ENCODE results near the gene ITM2C.

Gene ITM2C

DNA sequence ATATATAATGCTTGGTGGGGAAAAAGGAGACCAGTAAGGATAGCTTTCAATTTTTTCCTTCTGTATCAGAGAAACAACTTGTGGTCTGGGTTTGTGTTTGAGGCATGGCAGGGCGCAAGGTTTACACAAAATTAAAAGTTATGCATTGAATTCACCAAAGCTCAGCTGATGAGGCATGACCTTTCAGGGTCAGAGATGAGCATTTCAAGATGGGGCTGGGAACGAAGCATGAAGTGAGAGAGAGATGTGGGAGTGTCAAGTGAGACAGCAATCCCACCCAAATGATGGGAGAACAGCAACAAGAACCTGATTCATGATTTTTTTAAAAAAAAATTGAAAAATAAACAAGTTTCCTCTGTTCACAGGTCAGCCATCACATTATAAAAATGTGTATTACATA, 55.4 kb downstream of the ITM2C start:
- Histone ChIP-seq H3K9me3 (ENCODE audit: control insufficient read depth, low read length) (no peaks in the 10 kb centered on the region), H3K27ac (ENCODE audit: low read depth, low read length, severe bottlenecking) (no peak overlapping the region), H3K4me1 (ENCODE audit: control insufficient read depth, insufficient read depth, low read length, poor library complexity, severe bottlenecking) (peaks cover 6% of the 10 kb centered on the region), H3K36me3 (ENCODE audit: control insufficient read depth, insufficient read depth, low read length) (no peaks in the 10 kb centered on the region), H3K4me3 (ENCODE audit: extremely low read depth, insufficient read depth, low read length, poor library complexity, severe bottlenecking) (no peak overlapping the region)
- 83% methylated on average over 1 of the region's 2 CpGs; no CpG with 5 or more reads in 1 of the 2 experiments for WGBS, 2 experiments (ENCODE audit: insufficient coverage in 2 of 2)

DNA sequence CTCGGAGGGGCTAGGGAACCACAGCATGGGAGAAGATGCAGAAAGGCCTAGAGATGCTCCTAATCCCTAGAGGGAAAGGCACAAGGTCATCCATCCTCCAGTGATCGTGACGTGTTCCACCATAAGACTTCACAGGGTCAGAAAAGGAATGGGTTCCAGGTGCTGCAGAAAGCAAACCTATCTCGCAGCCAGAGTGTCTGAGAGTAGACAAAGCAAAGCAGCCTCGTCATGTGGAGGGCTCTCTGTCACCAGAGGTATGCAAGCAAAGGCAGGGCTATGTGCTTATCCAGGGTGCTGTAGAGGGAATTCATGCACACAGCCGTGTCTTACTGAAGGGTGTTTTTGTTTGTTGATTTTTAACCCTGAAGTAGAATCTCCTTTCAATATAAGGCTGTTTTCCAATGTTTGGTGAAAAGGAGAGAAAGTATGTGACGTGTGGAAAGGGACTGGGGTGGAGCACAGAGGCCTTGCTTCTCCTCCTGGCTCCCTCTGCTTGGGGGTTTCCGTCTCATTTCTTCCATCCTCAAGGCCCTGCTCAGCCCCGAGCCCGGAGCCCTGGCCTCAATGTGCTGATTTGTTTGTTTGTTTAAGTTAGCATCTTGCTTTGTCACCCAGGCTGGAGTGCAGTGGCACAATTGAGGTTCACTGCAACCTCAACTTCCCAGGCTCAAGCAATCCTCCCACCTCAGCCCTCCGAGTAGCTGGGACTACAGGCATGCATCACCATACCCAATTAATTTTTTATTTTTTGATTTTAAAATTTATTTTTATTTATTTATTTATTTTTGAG, 57.3 kb downstream of the ITM2C start:
- 84 to 93% methylated on average over 5 of the region's 11 CpGs for WGBS, 2 experiments (ENCODE audit: insufficient coverage in 2 of 2)
- Histone ChIP-seq H3K9me3 (ENCODE audit: control insufficient read depth, low read length) (no peaks in the 10 kb centered on the region), H3K4me1 (ENCODE audit: control insufficient read depth, insufficient read depth, low read length, poor library complexity, severe bottlenecking) (peaks cover 6% of the 10 kb centered on the region), H3K4me3 (ENCODE audit: extremely low read depth, insufficient read depth, low read length, poor library complexity, severe bottlenecking) (no peak overlapping the region), H3K27ac (ENCODE audit: low read depth, low read length, severe bottlenecking) (no peak overlapping the region), H3K36me3 (ENCODE audit: control insufficient read depth, insufficient read depth, low read length) (no peaks in the 10 kb centered on the region)

DNA sequence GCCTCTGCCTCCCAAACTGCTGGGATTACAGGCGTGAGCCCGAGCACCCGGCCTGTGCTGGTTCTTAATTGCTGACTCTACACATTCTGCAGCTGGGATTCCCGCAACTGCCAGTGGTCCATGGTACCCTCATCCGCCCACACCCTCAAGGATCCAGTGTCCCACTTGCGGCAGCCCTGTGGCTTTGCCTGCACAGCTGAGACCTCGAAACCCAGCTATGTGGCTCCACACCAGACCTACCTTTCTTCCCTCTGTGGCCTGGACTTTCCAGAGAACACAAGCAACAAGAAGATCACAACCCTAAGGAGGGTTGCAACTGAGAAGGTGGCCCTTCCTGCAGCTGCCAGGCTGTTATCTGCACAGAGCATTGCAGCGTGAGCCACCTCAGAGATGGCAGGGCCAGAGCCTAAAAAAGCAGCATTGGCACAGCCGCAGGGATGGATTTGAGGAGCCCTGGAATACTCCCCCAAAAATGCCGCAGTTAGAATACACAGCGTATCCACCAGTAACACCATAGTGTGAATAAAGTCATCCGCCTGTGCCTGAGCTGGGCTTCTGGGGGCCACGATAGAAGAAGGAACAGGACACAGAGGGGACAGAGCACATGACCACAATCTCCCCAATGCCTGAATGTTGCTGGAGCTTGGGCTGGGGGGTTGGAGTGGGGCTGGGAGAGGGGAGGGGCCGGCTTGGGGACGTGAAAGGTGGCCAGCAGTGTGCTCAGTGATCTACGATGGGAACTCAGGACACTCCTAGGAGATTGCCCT, 58.4 kb downstream of the ITM2C start:
- Histone ChIP-seq H3K36me3 (ENCODE audit: control insufficient read depth, insufficient read depth, low read length) (no peaks in the 10 kb centered on the region), H3K9me3 (ENCODE audit: control insufficient read depth, low read length) (no peaks in the 10 kb centered on the region), H3K4me1 (ENCODE audit: control insufficient read depth, insufficient read depth, low read length, poor library complexity, severe bottlenecking) (peaks cover 6% of the 10 kb centered on the region), H3K27ac (ENCODE audit: low read depth, low read length, severe bottlenecking) (no peak overlapping the region), H3K4me3 (ENCODE audit: extremely low read depth, insufficient read depth, low read length, poor library complexity, severe bottlenecking) (no peak overlapping the region)
- 95 to 99% methylated on average over 10 to 12 of the region's 16 CpGs for WGBS, 2 experiments (ENCODE audit: insufficient coverage in 2 of 2)

DNA sequence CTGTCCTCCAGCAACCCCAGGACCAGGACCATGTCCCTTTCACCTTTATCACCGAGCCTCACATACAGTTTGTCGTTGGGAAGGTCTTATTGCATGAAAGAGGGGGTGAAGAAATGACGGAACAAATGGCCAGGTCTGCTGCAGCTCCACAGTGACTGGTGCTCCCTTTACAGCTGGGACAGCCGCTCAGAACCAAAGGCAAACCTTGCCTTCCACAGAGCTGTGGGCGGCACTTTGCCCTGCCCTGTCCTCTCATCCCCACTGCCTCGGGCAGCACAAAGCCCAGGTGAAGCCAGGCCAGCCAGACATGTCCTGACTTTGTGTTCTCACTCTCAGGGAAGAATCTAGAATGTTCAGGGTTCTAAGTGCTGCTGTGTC, 59.3 kb downstream of the ITM2C start:
- no peak overlapping the region for H3K4me3 ChIP-seq (ENCODE audit: extremely low read depth, insufficient read depth, low read length, poor library complexity, severe bottlenecking)
- no peaks in the 10 kb centered on the region for H3K36me3 ChIP-seq (ENCODE audit: control insufficient read depth, insufficient read depth, low read length)
- H3K4me1 ChIP-seq (ENCODE audit: control insufficient read depth, insufficient read depth, low read length, poor library complexity, severe bottlenecking), result peaks cover 6% of the 10 kb centered on the region
- no peak overlapping the region for H3K27ac ChIP-seq (ENCODE audit: low read depth, low read length, severe bottlenecking)
- H3K9me3 ChIP-seq (ENCODE audit: control insufficient read depth, low read length), result no peaks in the 10 kb centered on the region
- WGBS, 2 experiments (ENCODE audit: insufficient coverage in 2 of 2), result 93 to 96% methylated on average over 4 to 5 of the region's 6 CpGs

- no peak within 1 kb of the TSS for H3K27ac ChIP-seq (ENCODE audit: low read depth, low read length, severe bottlenecking)
- H3K9me3 ChIP-seq (ENCODE audit: control insufficient read depth, low read length), result no peaks in the 10 kb centered on the region
- H3K4me1 ChIP-seq (ENCODE audit: control insufficient read depth, insufficient read depth, low read length, poor library complexity, severe bottlenecking), result peaks cover 6% of the 10 kb centered on the region
- 83 to 91% methylated on average over 18 to 25 of the region's 26 CpGs for WGBS, 2 experiments (ENCODE audit: insufficient coverage in 2 of 2)
- no peaks in the 10 kb centered on the region for H3K36me3 ChIP-seq (ENCODE audit: control insufficient read depth, insufficient read depth, low read length)
- H3K4me3 ChIP-seq (ENCODE audit: extremely low read depth, insufficient read depth, low read length, poor library complexity, severe bottlenecking), result no peak within 1 kb of the TSS
These were observed 60.0 kb downstream of the ITM2C start, which contains the start of gene GPR55 for GRCh38 chr2:230924470-230925341. Gene GPR55, minus strand, starts transcription at chr2:230925242. Its CDS starts 14,280 bp downstream, at chr2:230910962.

- no peaks in the 10 kb centered on the region for H3K36me3 ChIP-seq (ENCODE audit: control insufficient read depth, insufficient read depth, low read length)
- no peak overlapping the region for H3K4me3 ChIP-seq (ENCODE audit: extremely low read depth, insufficient read depth, low read length, poor library complexity, severe bottlenecking)
- peaks cover 6% of the 10 kb centered on the region for H3K4me1 ChIP-seq (ENCODE audit: control insufficient read depth, insufficient read depth, low read length, poor library complexity, severe bottlenecking)
- H3K27ac ChIP-seq (ENCODE audit: low read depth, low read length, severe bottlenecking), result no peak overlapping the region
- WGBS, 2 experiments (ENCODE audit: insufficient coverage in 2 of 2), result 88 to 96% methylated on average over 4 to 7 of the region's 9 CpGs
- H3K9me3 ChIP-seq (ENCODE audit: control insufficient read depth, low read length), result no peaks in the 10 kb centered on the region
These were observed 60.7 kb downstream of the ITM2C start for GRCh38 chr2:230925443-230925878.

DNA sequence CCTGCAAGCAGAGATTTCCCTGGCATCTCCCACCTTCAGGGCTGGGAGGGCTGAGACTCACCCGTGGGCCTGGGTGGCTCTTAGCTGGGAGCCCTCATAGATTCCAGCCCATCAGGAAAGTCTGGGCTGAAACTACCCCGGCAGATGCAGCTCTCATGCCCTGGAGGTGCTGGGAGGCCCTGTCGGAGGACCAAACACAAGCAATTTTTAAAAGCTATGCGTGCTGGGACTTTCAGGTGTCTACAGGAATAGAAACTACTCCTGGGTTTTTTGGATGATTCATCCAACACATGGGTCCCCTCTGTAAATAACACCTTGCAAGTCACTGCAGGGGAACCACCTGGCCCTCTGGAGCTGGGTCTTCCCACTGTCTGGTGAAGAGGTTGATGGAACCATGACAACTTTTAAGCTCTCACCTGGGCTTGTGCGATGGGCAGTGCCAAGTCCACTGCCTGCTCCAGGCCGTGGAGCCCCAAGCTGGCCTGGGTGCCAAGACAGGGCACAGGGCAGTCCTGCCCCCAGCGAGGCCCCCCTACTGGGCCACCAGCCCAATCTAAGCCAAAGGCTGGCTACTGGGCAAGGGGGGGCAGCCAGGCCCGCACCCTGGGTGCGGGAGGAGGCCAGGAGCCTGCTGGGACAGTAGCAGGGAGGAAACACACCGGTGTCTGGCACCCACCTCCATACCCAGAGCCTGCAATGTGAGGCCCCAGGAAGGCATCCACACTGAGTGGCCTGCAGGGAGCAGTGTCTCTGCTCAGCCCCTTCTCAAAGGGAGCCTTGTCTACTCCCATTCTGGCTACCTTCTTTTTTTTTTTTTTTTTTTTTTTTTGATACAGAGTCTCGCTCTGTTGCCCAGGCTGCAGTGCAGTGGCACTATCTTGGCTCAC, 61.4 kb downstream of the ITM2C start:
- Histone ChIP-seq H3K27ac (ENCODE audit: low read depth, low read length, severe bottlenecking) (no peak overlapping the region), H3K36me3 (ENCODE audit: control insufficient read depth, insufficient read depth, low read length) (no peaks in the 10 kb centered on the region), H3K9me3 (ENCODE audit: control insufficient read depth, low read length) (no peaks in the 10 kb centered on the region), H3K4me1 (ENCODE audit: control insufficient read depth, insufficient read depth, low read length, poor library complexity, severe bottlenecking) (peaks cover 6% of the 10 kb centered on the region), H3K4me3 (ENCODE audit: extremely low read depth, insufficient read depth, low read length, poor library complexity, severe bottlenecking) (no peak overlapping the region)
- WGBS, 2 experiments (ENCODE audit: insufficient coverage in 2 of 2), result 92 to 94% methylated on average over 6 to 10 of the region's 11 CpGs

DNA sequence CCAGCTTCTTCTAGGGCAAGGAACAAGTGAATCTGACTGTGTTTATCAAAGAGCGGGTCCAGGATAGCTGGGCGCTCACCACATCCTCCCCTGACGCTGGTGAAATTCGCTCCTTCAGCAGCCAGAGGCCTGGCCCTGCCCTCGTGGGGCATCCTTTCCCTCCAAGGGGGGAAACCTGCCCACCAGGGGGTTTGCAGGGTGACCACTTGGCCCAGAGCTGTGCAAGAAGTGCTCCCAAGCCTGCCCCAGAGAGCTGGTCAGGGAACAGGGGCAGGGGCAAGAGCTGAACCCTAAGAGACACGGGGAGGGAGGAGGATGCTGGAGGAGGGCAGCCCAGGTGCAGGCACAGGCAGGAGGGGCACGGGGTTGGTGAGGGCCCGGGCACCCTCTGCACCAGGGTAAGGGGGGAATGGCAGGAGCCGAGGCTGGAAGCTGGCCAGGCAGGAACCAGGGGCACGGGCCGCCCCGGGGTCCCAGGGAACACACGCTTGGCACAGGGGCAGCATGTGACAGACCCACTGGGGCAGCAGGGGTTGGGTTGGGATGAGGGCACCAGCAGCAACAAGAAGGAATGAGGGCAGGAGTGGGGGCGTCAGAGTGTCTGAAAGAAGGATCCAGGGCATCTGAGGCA, 63.1 kb downstream of the ITM2C start:
- Histone ChIP-seq H3K27ac (ENCODE audit: low read depth, low read length, severe bottlenecking) (no peak overlapping the region), H3K9me3 (ENCODE audit: control insufficient read depth, low read length) (no peaks in the 10 kb centered on the region), H3K36me3 (ENCODE audit: control insufficient read depth, insufficient read depth, low read length) (no peaks in the 10 kb centered on the region), H3K4me1 (ENCODE audit: control insufficient read depth, insufficient read depth, low read length, poor library complexity, severe bottlenecking) (peaks cover 4% of the 10 kb centered on the region), H3K4me3 (ENCODE audit: extremely low read depth, insufficient read depth, low read length, poor library complexity, severe bottlenecking) (no peak overlapping the region)
- WGBS, 2 experiments (ENCODE audit: insufficient coverage in 2 of 2), result 97% methylated on average over 13 to 14 of the region's 14 CpGs

All from mesodermal cell (in vitro differentiated cells).